ENCODE results near the gene KCNJ18.
"Not testable (repeated sequence)": the region's sequence is repeated elsewhere in the genome, so short reads cannot be mapped to it uniquely, and the experiment has no call there.

Gene KCNJ18

DNA sequence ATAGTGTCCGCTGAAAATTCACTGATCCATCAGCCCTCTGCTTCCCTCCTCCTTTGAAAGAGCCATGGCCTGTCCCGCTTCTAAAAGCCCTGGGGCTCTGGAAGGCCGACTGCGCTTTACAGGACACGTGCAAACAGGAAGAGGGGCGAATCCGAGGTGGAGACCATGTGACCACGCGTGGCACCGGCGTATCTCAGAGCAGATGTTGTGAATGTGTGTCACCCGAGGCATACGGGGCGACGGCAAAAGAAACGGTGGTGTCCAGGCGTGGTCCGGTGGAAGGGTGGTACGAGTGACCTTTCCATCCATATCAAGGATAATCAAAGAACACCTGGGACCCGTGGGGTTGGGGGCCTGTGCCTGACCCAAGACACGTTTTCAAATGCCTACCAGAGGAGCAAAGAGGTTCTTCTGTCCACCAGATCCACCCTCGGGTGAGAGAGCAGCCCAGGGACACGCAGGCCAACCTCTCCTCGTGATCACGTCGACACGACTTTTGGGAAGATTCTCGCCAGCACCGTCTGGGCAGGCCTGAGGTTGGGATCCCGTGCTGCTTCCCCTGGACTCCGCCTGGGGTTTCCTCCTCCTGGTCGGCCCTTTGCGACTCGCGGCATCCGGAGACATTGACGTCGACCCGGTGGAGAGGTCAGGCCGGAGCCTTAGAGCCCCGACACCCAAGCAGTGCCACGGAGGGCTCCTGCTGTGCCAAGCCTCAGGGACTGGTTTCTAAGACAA lies 7.1 kb upstream of the KCNJ18 start:
- not testable (repeated sequence) for DNase-seq (ENCODE audit: low spot score)

DNA sequence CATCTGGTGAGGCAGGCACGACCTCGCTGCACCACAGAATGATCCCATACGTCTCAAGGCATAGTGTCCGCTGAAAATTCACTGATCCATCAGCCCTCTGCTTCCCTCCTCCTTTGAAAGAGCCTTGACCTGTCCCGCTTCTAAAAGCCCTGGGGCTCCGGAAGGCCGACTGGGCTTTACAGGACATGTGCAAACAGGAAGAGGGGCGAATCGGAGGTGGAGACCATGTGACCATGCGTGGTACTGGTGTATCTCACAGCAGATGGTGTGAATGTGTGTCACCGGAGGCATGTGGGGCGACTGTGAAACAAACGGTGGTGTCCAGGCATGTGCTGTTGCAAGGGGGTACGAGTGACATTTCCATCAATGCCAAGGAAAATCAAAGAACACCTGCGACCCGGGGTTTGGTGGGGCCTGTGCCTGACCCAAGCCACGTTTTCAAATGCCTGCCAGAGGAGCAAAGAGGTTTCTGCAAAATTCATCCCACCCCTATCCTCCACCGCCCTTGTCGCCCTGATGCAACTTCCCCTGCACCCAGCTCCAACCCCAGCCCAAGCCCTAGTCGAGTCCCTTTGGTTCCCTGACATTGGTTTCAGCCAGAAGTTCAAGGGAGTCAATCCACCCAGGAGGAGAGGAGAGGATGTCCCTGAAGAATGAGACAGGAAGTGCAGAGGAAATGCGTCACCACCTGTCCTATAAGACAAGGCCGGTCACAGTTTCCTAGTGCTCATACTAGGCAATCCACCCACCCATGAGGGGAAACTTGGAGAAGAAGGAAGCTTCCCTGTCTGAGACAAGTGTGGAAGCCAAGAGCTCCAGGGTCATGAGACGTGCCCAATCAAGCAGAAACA lies 5.9 kb upstream of the KCNJ18 start:
- DNase-seq (ENCODE audit: low spot score), result no peak

DNA sequence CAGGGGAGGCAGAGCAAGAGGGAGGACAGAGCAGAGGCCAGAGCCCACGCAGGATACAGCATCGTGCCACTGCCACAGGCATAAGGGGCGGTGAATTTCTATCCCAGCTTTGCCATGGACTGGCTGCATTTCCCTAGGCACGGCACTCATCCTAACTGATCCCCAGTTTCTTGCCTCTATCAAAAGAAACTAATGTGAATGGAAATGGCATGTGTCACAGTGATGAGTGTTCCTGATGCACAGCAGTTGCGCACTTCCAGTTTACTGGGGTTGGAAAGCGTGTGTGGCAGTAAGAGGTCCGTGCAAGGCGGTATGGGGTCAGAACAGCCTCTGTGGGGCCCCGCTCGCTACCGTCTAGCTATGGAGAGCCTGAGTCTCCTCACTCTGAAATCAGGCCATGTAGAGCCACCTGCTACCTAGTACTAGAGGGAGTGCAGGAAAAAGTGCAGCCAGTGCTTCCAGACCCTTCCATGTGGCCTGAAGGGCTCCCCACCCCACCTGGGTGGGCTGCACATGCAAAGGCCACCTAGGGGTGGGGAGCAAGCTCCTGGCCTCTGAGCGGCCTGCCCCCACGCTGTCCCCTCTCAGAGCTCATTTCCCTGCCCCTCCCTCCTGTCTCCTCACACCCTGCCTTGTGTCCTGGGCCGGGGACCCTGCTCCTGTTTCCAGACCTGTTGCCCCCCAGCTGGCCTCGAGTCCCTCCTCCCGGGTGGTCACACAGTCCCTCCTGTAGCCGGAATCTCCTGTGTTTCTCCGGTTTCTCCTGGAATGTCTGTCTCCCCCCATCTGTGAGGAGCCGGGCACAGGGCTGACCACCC lies 5.0 kb upstream of the KCNJ18 start:
- no peak for DNase-seq (ENCODE audit: low spot score)

DNA sequence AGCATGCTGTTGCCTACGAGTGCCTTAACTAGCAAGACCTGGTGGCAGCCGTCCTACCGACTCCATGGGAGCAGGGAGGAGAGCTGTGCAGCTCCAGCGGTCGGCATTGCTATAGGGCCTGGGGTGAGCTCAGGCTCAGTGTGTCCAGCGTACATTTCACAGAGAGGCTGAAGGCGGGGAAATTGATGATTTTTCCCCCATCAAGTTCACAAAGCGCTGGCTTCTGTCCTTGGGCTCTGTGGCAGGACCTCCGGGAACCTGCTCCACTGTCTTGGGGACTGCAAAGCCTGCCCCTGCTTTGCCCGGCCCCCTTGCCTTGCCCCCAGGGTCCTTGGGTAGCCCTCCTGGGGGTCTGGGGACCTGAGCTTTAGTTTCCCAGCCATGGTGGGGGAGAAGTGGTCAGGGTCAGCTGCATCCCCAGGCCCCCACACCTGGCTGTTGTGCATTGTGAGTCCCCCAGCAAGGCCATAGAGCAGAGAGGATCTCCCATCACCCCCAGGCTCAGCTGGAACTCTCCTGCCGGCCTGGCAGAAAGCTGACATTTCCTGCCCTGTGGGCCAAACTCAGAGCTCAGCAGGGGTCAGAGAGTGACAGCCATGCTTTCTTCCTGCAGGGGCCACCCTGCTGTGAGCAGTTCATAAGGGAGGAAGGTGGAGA lies 3.9 kb upstream of the KCNJ18 start:
- DNase-seq (ENCODE audit: low spot score), result no peak

DNA sequence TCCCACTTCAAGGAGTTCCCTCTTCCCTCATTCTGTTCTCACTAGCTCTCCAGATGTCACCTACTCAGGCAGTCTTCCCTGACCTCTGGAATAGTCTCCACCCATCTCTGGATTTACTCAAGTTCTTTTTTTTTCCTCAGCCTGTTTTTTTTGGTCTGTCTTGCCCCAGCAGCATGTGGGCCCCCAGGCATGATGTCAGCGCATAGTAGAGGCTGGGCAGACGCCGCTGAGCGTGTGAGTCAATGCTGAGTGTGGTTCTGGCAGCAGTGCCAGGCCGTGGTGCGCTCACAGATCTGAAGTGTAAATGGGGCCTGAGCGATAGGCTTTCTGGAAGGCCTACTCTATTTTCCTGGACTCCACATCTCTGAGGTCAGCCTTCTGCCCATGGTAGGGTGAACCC lies 2.7 kb upstream of the KCNJ18 start:
- no peak for DNase-seq (ENCODE audit: low spot score)

DNA sequence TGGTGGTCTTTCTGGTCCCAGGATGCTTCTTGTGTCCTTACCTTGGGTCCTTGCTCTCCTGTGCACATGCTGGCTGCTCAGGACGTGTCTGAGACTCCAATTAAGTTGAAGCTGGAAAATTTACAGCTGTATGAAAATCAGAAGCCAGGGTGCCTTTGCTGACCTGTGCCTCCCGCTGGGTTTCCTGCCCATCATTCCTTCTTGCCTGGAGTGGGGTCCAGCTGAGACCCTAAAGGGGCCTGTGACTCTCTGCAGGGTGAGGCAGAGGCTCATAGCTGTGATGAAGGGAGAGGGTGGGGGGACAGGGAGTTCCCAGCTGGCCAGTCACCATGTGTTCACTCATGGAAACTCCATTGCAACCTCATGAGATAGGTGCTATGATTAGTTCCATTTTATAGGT lies 1.5 kb upstream of the KCNJ18 start:
- not testable (repeated sequence) for DNase-seq (ENCODE audit: low spot score)

DNA sequence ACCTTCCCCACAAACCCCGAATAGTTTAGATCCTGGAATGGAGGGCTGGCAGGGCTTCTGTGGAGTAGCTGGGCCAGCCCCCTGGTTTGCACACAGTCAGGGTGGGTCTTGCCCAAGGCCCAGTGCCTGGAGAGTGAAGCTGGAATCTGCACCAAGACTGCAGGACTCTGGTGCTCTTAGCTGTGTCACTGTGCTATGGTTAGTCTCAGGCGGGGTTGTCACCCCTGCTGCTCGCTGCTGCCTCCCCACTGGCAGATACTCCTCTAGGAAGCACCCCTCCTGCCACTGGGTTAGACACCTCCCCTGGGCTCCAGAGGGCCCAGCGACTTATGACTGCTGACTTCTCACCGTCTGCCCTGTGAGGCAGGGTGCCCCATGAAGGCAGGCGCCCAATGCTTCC lies 842 bp upstream of the KCNJ18 start:
- DNase-seq (ENCODE audit: low spot score), result not testable (repeated sequence)

DNA sequence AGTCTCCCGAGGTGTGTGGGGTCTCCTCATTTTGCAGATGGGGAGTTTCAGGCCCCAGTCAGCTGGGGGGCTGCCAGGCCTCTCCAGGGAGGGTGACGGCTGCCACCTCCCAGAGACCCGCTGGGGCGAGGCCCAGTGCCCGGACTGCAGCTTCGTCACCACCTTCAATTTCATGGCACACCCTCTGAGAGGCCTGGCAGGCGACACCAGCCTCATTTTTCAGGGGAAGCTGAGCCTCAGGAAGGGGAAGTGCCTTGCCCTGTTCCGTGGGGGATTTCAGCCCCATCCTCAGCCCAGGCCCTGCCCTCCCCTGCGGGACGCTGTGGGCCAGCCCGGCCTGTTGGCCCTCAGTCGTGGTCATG lies 362 bp downstream of the KCNJ18 start:
- DNase-seq (ENCODE audit: low spot score), result not testable (repeated sequence)

DNA sequence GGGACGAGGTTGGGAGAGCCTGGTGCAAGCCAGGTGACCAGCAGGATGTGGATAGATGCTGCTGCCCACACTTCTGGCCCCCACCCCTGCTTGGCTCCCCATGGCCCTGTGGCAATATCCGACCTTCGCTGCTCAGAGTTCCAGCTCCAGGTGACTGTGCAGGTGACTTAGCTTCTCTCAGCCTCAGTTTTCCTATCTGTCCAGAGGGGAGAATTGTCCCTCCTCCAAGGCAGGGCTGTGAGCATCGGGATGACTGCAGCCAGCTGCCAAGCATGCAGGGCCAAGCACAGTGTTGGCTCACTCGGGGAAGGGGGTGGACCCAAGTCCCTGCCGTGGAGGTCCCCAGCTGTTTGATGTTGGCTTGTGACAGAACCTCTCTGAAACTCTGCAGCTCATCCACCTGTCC lies 1.1 kb downstream of the KCNJ18 start:
- not testable (repeated sequence) for DNase-seq (ENCODE audit: low spot score)

DNA sequence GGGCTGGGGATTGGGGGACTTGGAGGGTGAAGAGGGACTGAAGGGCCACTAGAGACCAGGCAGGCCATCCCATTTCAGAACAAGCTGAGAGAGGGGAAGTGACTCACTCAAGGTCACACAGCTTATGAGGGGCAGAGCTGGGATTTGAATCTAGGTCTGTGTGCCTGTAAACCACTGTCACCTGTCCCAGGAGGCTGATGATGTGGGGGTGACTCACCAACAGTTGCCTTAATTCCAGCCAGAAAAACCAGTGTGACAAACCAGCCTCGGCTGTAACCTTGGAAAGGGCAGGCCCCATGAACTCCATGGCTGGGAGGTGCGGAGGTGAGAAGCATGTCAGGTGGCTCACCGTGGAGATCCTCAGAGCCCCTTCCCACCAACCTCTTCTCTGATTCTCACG lies 1.6 kb downstream of the KCNJ18 start:
- DNase-seq (ENCODE audit: low spot score), result not testable (repeated sequence)

DNA sequence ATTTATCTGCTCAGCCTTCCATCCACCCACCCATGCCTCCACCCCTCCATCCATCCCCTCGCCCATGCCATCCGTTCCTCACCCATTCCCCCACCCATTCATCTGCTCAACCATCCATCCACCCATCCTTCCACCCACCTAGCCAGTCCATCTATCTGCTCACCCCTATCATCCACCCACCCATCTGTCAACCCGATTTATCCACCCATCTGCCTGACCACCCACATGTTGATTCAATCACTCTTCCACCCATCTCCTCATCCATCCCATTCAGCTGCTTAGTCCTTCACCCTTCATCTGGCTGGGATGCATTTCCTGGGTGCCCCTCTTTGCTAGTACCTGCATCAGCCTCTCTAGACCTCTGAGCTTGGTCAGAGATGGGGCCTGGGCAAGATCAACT lies 3.9 kb downstream of the KCNJ18 start:
- DNase-seq (ENCODE audit: low spot score), result not testable (repeated sequence)

DNA sequence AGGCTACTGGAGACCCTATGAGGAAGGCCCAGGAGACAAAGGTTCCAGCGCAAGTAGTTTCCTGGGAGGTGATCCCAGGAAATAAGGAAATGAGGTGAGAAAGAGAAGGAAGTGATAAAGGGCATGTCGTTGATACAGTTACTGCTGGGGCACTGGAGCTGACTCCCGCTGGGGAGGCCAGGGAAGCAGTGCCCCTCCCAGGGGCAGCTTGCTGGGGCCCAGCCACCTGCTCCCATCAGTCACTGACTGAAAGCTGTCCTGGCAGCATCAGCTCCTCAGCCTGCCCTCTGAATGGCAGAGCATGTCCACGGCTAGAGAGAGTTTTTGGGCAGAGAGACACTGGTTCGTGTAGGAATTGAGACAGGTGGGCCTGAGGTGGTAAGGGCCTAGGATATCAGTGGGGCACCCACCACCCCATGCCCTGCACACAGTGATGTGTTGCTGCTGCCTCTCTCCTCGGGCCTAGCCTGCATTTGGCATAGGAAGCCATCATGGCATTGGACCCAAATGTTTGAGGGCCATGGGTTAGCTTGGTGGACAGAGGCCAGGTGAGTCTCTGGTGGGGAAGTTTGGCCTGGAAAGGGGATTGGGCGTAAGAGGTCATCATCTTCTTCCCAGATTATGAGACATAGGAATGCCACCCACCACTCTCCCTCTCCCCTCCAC lies 4.7 kb downstream of the KCNJ18 start:
- not testable (repeated sequence) for DNase-seq (ENCODE audit: low spot score)

DNA sequence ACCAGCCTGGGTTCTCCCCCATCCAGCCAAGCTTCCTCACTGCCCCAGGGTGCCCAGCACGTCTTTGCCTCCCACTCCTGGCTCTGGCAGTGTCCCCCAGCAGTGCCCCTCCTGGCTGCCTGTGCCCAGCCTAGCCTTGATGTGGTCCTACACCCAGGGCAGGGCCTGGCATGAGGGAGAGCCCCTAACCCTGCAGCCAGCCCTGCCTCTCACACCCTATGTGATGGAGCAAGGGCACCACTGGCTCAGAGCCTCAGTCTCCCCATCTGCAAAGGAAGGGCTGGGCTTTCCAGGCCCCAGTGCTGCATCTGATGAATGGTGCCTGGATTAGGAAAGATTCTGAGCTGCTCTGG lies 5.2 kb downstream of the KCNJ18 start:
- not testable (repeated sequence) for DNase-seq (ENCODE audit: low spot score)

DNA sequence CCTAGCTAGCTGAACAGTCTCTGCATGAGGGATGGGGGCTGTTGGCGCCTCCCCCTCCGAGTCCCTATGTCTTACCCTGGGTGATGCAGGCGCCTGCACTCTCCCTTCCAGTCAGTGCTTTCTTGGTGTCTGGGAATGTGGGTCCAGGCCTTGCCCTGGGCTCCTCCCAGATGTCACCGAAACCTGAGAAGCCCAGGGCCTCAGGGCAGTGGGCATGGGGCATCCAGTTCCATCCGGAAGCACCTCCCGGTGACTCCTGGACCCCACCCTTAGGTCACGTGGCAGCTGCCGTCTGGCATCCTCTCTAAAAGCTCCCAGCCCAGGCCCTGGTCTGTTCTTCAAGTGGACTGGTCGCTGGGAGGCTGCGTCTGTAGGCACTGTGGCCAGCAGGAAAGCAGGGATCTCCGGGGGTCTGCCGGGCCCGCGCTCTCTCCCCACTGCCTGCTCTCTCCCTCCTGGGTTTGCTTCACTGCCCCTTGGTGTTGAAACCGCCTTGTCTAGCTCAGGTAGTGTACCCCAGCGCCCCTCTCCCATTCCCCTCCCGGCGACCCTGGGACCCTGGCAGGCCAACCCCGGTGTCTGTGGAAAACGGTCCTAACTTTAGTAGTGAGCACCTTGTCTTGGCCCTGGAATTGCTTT lies 6.2 kb downstream of the KCNJ18 start:
- not testable (repeated sequence) for DNase-seq (ENCODE audit: low spot score)

DNA sequence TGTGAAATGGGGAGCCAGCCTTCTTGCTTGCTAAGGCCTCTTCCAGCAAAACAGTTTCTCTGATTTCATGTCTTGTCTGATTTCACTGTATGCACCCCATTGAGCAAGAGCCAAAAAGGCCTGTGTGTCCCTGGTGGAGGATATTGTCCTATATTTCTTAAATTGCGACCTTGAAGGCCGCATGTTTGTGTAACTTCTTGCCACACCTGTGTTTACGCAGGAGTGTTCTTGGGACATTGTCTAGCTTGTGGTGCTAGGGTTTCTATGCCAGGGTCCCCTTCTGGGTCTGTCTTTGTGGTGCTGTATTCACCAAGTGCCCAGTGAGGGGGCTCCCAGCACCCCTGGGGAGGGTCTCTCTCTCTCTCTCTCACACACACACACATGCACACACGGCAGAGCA lies 6.8 kb downstream of the KCNJ18 start:
- not testable (repeated sequence) for DNase-seq (ENCODE audit: low spot score)

DNA sequence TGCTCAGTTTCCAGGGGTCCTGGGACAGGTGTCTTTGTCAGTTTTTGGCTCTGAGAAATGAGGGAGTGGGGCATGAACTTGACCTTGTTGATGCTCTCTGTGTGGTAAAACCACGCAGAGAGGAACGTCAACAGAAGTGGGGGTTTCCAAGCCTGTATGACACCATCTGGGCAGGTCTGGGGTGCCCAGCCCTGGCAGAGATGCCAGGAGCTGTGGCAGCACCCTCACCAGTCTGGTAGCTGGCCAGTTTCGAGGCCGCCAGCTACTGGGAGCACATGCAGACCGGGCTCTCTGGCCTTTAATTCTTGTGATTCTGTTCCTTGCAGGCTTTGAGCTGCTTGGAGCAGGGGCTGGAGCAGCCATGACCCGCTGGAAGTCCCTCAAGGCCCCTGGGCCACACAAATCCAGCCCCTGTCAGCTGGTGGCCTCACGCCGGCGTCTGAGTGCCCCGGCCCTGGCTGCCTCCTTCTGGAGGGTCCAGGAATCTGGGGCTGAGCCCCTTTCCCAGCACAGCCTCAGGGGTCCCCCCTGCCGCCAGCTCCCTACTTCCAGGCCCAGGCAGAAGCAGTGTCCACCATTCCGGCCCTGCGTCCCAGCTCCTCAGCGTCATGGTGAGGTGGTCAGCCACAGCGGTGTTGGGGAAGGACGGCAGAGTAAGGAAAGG lies 7.4 kb downstream of the KCNJ18 start:
- not testable (repeated sequence) for DNase-seq (ENCODE audit: low spot score)

DNA sequence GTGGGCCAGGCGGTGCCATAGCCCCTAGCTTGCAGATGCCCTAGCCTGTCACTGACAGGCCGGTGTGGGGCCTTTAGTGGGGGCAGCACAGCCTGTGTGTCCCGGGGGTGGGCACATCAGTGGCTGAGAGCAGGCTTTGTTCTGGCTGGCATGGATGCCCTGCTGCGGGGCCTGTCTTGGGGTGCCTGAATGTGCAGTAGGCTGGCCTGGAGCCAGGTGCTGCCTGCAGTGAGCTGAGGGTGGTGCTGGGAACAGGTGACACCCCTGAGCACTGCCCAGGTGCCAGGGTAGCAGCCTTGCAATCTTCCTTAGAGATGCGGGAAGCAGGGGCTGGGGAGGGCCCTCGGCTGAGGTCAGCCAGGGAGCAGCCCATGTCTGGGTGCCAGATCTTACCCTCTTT lies 8.8 kb downstream of the KCNJ18 start:
- DNase-seq (ENCODE audit: low spot score), result not testable (repeated sequence)

DNA sequence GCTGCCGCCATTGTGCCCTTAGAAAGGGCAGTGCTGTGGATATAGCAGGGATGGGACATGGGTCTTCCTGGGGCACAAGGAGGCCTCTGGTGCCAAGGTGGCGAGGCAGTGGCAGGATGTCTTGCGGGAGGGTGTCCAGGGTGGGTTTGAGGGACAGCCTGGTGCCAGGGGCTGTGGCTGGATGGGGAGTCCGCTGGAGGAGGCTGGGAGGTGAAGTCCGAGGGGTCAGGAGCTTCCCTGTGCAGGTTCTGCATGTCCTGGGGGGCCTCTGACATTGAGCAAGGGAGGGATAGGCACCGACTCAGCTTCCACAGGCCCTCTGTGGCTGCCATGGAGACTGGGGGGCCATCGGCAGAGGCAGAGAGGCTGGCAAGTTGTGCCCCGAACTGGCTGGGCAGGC lies 9.7 kb downstream of the KCNJ18 start:
- not testable (repeated sequence) for DNase-seq (ENCODE audit: low spot score)

DNA sequence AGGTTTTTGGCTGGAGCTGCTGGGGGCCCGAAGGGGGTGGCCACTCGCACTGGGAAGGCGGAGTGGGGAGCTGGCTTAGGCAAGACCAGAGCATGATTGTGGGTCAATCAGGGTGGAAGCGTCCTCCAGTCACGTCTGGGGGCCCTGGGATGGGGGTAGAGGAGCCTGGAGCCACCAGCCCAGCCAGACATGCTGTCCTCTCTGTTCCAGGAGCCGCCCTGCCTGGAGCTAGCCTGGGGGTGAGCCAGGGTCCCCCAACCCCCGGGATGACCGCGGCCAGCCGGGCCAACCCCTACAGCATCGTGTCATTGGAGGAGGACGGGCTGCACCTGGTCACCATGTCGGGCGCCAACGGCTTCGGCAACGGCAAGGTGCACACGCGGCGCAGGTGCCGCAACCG lies 10.2 kb downstream of the KCNJ18 start:
- not testable (repeated sequence) for DNase-seq (ENCODE audit: low spot score)

DNA sequence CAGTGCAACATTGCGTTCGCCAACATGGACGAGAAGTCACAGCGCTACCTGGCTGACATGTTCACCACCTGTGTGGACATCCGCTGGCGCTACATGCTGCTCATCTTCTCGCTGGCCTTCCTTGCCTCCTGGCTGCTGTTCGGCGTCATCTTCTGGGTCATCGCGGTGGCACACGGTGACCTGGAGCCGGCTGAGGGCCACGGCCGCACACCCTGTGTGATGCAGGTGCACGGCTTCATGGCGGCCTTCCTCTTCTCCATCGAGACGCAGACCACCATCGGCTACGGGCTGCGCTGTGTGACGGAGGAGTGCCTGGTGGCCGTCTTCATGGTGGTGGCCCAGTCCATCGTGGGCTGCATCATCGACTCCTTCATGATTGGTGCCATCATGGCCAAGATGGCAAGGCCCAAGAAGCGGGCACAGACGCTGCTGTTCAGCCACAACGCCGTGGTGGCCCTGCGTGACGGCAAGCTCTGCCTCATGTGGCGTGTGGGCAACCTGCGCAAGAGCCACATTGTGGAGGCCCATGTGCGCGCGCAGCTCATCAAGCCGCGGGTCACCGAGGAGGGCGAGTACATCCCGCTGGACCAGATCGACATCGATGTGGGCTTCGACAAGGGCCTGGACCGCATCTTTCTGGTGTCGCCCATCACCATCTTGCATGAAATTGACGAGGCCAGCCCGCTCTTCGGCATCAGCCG lies 10.8 kb downstream of the KCNJ18 start:
- not testable (repeated sequence) for DNase-seq (ENCODE audit: low spot score)
